GM18867 (cell line): ENCODE data around the gene ERICH3.
A peak's percentile ranks its signal among the peaks of the same experiment; 100 is the strongest.

ENCODE experiments used
- ATAC-seq: cut with Tn5 transposase; IDR thresholded peaks from one replicate; pipeline ENCODE4 v1.9.1; 2021; ENCODE audit warnings: mild to moderate bottlenecking, moderate library complexity; ENCODE audit not compliant: unreplicated experiment

The ERICH3 gene

GRCh38 chr1:74673351-74674111 is at the start of gene ERICH3:
ERICH3 (minus strand) TSS chr1:74673792; CDS start chr1:74673519, 273 bp downstream.
- peak; percentile 25 for ATAC-seq

DNA sequence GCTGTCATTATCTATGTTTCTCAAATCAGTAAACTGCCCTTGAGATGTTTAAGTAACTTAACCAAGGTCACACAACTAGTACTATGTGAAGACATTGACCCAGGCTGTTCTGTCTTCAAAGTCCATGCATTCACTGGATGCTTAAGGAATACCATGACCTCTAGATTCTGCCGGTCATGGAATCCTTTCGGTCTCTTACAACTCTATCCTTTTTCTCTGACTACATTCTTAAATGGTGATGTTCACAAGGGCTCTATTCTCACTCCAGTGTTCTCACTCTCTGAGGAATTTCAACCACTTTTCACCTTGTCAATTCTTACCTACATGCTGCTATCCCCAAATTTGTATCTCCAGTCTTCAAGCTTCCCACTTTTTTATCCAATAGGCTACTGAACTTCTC is 44.0 kb upstream of the ERICH3 start:
- ATAC-seq: no peak

DNA sequence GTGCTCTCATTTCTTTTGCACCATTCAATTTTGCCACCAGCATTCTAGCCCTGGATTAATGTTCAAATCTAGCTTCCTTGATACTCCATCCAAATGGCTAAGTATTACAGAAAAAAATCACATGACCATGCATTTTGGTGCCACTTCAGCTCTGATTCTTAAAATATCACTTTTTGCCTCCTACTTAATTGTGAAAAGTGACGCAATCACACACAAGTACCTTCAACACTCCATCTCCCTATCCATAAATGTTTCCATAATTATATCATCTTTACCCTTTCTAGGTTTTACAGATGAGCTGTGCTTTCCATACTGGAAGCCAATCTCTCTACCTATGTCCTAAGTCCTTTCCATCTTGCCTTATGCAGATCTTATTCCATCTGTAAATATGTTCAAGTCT is 43.2 kb upstream of the ERICH3 start:
- ATAC-seq: no peak

DNA sequence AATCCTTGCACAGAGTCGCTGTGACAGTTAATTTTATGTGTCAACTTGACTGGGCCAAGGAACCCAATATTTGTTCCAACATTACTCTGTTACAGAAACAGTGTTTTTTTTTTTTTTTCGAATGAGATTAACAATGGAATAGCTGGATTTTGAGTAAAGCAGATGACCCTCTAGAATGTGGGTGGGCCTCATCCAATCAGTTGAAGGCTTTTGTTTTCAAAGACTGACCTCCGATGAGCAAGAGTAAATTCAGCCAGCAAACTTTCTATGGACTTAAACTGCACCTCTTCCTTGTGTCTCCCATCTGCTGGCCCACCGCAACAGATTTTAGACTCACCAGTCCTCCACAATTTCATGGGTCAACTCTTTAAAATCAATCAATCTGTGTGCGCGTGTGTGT is 42.2 kb upstream of the ERICH3 start:
- no peak for ATAC-seq

GRCh38 chr1:74715236-74715502 is 41.6 kb upstream of the ERICH3 start:
- ATAC-seq: no peak

DNA sequence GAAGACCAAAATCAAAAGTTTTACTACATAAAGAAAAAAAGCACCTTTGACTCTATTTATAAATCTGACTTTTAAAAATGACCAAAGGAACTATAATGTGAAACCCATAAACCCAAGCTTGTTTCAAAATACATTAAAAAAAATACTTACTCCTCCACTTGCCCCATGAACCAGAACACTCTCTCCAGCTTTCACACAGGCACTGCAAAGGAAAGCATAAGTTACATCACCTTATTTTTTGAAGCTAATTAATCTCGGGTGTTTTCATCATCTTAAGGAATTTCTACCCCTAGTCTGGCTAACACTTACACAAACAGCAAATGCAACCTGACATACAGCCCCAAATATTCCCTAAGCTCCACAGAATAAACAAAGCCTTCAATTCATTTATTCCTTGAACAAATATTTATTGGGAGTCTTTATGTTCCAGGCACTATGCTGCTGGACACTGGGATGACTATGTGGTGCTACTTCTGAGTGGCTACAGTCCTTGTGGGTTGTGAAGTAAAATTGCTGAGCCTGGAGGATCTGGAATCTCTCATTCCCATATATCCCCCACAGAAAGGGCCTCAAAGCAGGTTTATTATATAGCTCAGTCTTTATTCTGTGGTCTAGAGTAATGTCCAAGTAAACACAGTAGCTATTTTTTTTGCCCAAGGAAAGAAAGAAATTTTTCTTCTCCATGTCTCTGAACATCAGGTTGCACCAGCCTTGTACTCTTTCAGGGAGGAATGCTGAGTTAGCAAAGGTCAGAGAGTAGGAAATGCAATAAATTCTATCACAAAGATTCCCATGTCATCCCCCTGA is 41.0 kb upstream of the ERICH3 start:
- ATAC-seq: peak; percentile 53

GRCh38 chr1:74713849-74714248 is 40.3 kb upstream of the ERICH3 start:
- no peak for ATAC-seq

DNA sequence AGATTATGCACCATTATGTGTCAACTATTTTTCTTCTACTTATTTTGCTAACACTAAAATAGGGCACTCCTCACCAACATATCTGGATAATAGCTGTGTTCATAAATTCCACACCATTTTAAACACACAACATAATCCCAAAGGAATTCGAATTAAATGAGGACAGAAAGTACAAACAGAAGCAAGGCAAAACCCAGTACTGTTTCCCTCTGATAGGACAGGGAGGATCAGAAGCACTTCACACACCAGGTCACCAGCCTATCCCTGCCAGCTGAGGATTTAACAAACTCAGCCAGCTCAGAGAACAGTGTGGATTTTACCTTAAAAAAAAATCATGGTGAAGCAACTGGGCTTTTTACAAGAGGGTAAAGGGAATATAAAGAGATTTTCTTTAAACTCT is 39.3 kb upstream of the ERICH3 start:
- ATAC-seq: no peak

DNA sequence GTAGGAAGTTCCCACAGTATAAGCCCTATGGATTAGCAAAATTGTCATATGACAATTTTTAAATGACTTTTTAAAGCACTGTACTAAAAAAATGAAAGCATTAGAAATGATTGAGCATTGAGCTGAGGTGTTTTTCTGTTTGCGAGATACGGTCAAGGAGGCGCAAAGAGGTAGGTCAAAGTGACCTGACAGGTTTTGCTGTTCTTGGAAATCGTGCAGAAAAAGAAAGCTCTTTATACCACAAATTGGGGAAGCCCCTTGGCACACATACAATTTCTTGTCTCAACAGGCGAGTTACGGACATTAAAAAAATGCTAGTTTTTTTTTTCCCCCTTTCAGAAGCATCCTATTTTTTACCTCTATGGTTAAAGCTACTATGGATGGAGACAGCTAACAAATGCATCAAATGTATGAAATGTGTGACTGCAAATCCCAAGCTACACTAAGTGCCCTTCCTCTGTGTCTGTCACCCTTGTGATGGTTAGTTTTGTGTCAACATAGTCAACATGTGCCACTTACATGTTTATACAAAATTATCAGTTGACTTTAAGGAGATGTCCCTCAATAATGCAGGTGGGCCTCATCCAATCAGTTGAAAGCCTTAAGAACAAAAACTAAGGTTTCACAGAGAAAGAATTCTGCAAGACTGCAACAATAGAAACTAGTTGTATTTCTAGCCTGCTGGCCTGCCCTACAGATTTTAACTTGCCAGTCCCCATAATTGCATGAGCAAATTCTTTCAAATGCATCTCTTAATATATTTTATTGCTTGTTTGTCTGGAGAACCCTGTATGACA is 30.0 kb upstream of the ERICH3 start:
- no peak for ATAC-seq

- no peak for ATAC-seq
Observed at GRCh38 chr1:74699331-74699730, 25.7 kb upstream of the ERICH3 start.

DNA sequence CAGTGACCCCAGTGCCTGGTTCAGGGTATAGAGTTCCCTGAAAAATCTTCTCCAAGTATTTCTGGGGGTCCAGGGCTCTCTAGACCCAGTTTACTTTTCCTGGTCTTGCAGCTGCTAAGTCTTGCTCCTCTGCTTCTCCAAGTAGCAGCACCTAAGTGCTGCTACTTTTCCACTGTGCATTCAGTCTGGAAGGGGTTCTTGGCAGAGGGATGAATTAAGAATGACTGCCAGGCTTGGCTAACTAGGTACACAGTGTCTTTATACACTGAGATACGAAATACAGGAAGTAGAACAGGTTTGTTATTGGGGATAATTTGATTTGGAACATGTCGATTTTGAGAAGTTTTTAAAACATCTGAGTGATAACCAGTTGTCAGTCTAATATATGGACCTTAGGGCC is 24.2 kb upstream of the ERICH3 start:
- no peak for ATAC-seq

DNA sequence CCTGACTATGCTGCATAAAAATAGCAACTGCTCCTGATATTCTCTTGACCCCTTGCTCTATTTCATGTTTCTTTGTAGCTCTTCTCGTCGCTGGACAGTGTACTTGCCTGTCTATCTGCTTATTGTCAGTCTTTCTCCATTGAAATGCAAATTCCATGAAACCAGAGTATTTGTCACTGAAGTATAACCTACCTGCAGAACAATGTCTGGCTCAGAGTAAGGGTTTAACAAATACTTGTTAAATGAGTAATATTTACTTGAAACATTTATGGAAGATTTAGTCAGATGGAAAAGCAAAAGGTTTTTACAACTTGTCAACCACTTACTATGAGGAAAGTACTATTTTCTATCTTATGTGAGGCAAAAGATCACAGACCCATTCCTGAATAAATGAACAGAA is 19.9 kb upstream of the ERICH3 start:
- ATAC-seq: no peak

DNA sequence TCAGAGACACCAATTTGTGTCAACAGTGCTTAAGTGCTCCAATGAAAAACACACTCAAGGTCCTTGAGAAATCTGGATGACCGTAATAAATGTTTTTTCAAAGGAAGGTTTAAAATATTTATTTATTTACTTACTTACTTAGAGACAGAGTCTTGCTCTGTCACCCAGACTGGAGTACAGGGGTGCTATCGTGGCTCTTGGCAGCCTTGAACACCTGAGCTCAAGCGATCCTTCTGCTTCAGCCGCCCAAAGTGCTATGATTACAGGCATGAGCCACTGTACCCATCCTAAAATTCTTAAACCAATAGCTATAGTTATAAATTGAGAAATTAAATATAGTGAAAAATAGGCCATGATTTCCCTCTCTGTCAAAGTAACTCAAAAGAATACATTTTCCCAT is 17.3 kb upstream of the ERICH3 start:
- ATAC-seq: no peak

- no peak for ATAC-seq
Observed at GRCh38 chr1:74690364-74690696, 16.7 kb upstream of the ERICH3 start.

DNA sequence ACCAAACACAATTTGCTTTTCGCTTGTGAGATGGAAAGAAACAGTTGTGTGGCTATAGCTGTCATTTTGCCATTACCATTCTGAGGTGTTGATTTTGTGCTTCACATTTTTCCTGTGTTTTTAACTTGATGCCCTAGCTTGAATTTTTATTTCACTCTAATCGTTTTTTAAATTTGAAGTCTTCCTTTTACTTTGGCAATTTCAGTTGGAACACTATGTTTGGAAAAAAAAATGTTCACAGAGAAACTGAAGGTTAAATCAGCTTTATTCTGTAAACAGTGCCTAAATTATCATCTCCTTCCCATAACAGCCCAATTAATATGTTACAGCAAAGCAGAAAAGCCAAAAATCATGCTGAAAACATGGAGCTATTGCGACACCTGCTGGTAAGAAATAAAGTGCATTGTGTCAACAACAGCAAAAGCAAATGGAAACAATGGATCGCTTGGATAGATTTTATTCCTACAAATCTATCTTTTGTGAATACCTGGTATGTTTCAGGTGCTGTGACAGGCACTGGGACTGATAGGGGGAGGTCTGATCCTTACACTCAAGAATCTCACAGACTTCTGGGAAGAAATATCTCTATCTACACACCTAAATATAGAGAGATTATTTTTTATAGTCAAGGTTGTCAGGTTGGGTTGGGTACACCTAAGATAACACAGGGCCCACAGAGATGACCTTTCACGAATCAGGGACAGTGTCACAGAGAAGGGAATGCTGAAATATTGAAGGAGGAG is 16.2 kb upstream of the ERICH3 start:
- peak; percentile 68 for ATAC-seq

- no peak for ATAC-seq
Observed at GRCh38 chr1:74686928-74687327, 13.3 kb upstream of the ERICH3 start.

- ATAC-seq: no peak
Observed at GRCh38 chr1:74684301-74684700, 10.7 kb upstream of the ERICH3 start.

GRCh38 chr1:74683656-74684055 is 10.1 kb upstream of the ERICH3 start:
- no peak for ATAC-seq

DNA sequence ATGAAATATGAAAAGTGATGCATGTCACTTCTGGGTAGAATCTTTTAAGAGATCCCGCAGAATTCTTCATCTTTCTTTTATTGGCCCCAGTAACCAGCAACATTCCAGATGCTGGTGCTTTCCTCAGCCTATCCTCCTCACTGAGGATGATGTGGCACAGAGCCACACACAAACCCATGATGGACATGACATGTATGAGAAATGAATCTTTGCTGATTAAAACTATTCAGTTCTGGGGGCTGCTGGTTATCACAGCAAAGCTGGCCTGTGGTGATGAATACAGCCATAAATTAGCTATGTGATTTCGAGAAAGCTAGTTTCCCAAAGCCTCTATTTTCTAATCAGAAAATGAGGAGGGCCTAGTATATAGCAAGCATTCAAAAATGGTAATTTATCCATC is 8.3 kb upstream of the ERICH3 start:
- no peak for ATAC-seq

GRCh38 chr1:74681449-74681848 is 7.9 kb upstream of the ERICH3 start:
- ATAC-seq: peak; percentile 86

- peak; percentile 30 for ATAC-seq
Observed at GRCh38 chr1:74681001-74681400, 7.4 kb upstream of the ERICH3 start.
